AG04449 (cell line): ENCODE measurements around the gene ADORA2A.

Experiments used
- CTCF ChIA-PET: fragments of 350-600 bp; formaldehyde crosslinking; extraction: SDS; loops from one replicate; lab custom pipeline; 2021; ENCODE audit warnings: antibody characterized with exemption; lab: Yijun Ruan, JAX
- POLR2A ChIA-PET: fragments of 400-600, 350-600 bp; formaldehyde crosslinking; extraction: SDS; loops from one replicate; lab custom pipeline; 2020; ENCODE audit warnings: antibody characterized with exemption, inconsistent platforms; lab: Yijun Ruan, JAX
- DNase-seq: peaks from one replicate; pipeline ENCODE4 v3.0.0-alpha.2; 2010; ENCODE audit warnings: low read depth, low spot score
- H3K4me3 ChIP-seq: 2 replicates; pipeline ENCODE4 v1.5.1; 2011; ENCODE audit warnings: low read depth, mild to moderate bottlenecking, control low read depth, low read length
- CTCF ChIP-seq: IDR thresholded peaks from one replicate; pipeline ENCODE4 v1.5.1; 2011; ENCODE audit warnings: mild to moderate bottlenecking, moderate library complexity, low read length, control low read depth, inconsistent platforms; ENCODE audit not compliant: insufficient read depth; ENCODE audit errors: missing control alignments

Gene ADORA2A

GRCh38 chr22:24409707-24410106 lies 17.7 kb upstream of the ADORA2A start:
- TF ChIP-seq CTCF, result no peak
- POLR2A ChIA-PET, result no interaction called here
- no peak for DNase-seq
- no peak overlapping the region for H3K4me3 ChIP-seq
- CTCF ChIA-PET, result interaction anchor here (0.9 to 4.1 kb wide), 4 partner anchors 11 to 69 kb away, joined by 3 to 32 read pairs (median 4); no protein-coding TSS in a partner anchor

DNA sequence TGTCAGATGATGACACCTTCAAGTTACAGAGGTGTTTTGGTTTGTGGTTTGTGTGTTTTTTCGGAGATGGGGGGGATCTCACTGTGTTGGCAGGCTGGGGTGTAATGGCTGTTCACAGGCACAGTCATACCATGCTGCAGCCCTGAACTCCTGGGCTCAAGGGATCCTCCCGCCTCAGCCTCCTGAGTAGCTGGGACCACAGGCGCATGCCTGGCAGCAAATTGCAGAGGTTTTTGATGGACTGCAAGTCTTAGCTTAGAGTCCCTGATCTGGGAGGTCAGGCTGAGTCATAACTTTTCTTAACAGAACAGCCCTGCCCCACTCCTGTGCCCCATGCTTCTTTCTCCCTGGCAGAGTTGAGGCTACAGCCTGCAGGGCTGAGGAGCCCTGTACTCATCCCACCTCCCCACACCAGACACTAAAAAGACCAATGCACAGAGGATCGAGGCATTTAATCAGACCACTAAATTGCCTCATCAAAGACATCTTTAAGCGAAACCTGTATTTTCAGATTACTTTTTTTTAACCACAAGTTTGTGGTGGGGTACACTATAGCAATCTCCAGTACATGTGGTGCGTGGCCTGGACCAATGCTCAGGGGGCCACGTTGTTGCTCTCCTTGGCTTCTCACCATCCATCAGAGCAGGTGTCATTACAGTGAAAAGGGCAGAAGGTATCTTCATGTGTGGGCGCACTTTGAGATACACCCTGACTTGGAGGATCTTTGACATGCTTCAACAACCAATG lies 17.1 kb upstream of the ADORA2A start:
- no peak for DNase-seq
- ChIA-PET CTCF (interaction anchor here (1.1 to 4.1 kb wide), 3 partner anchors 13 to 69 kb away, joined by 3 to 32 read pairs (median 4); no protein-coding TSS in a partner anchor), POLR2A (no interaction called here)
- no peak for TF ChIP-seq CTCF
- no peak overlapping the region for H3K4me3 ChIP-seq

DNA sequence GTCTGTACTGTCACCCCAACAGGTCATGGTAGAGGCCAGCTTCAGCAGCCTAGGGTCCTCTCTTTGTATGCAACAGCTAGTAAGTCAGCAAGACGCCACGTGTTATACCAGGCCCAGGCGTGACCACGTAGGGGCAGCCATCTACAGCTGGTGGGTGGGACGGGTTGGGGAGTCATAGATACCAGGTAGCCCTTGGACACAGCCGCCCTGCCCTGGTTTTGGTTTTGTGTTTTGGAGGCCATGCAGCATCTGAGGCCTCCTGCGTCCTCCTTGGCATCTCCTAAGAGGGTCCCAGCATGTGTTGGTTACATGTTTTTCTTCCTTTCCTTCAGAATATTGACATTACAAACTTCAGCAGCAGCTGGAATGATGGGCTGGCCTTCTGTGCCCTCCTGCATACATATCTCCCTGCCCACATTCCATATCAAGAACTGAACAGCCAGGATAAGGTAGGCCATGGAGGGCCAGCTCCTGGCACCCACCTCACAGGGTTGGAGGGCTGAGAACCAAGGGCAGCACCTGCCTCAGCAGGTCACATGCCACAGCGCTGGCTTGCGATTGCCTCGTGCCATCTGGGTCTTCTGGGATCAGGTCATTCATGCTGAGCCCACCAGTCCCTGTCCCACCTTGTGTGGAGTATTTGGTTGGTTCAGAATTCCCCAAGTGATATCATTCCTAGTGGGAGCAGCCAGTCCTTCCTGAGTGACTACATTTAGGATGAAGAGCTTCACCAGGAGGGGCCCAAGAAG lies 16.0 kb upstream of the ADORA2A start:
- H3K4me3 ChIP-seq, result no peak overlapping the region
- DNase-seq, result no peak
- TF ChIP-seq CTCF, result no peak
- ChIA-PET CTCF (interaction anchor here (1.1 to 4.1 kb wide), 2 partner anchors 11 to 88 kb away, joined by 3 to 32 read pairs; no protein-coding TSS in a partner anchor), POLR2A (no interaction called here)

- no peak overlapping the region for H3K4me3 ChIP-seq
- CTCF ChIA-PET, result interaction anchor here (1.1 to 4.1 kb wide), 2 partner anchors 11 to 89 kb away, joined by 3 to 32 read pairs; no protein-coding TSS in a partner anchor
- TF ChIP-seq CTCF, result no peak
- POLR2A ChIA-PET, result no interaction called here
- DNase-seq, result no peak
These were observed 15.1 kb upstream of the ADORA2A start for GRCh38 chr22:24412274-24412673.

DNA sequence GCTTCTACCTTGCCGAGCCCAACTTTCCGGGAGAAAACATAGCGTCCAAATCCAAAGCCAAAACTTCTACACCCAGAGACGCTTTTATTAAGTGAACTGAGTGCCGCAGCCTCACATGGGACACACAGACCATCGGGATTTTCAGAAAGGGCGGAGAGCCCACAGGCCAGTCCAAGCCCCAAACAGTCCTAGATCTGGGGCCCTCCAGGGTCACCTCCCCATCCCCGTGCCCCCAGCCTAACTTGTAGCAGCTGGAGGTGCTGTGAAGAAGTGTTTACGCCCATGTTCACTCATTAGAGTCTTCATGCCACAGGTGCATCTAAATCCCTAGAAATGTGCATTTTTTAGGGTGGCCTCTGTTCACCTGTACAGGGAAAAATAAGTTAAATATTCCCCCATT lies 14.1 kb upstream of the ADORA2A start:
- CTCF ChIA-PET, result no interaction called here
- H3K4me3 ChIP-seq, result no peak overlapping the region
- POLR2A ChIA-PET, result no interaction called here

More for the DNA sequence above, 14.1 kb upstream of the ADORA2A start:
- DNase-seq, result no peak
- TF ChIP-seq CTCF, result no peak
